Endothelial cell of umbilical vein (primary cell): Measurements from ENCODE around the gene PPP2R5D. TPM values are rescaled to one million over a fixed set of nuclear protein-coding genes. Genes with fewer than 3 reads are reported as not detected.
A peak's percentile ranks its signal among the peaks of the same experiment; 100 is the strongest.

Experiments used
- BruUV-seq: library from RNA; stranded (reverse); fragments of 400-500 nt; replicated peaks from 2 replicates; lab custom pipeline; 2021; lab: Mats Ljungman, UMichigan
- CTCF ChIA-PET: fragments of 300-600, 350-600 bp; sonication (Branson Sonifier 250); formaldehyde crosslinking; loops from one replicate; lab custom pipeline; 2021; ENCODE audit warnings: antibody characterized with exemption, inconsistent platforms; lab: Charles Lee
- POLR2A ChIA-PET: fragments of 300-600, 350-600 bp; sonication (Branson Sonifier 250); formaldehyde crosslinking; loops from one replicate; lab custom pipeline; 2021; ENCODE audit warnings: antibody characterized with exemption, inconsistent platforms; lab: Charles Lee
- DNase-seq: peaks from one replicate; pipeline ENCODE4 v3.0.0-alpha.2; 2011; ENCODE audit warnings: low read depth, low spot score
- FAIRE-seq: peaks from 2 replicates; lab custom pipeline; 2011; peaks lifted over from hg19 to GRCh38; lab: Jason Lieb, UNC
- H2AFZ ChIP-seq: 2 replicates; pipeline ENCODE4 v1.6.0; 2012; ENCODE audit warnings: low read depth, low read length, control low read depth, inconsistent platforms
- H3K27ac ChIP-seq: 2 replicates; pipeline ENCODE4 v1.5.1; 2011; ENCODE audit warnings: low read depth, mild to moderate bottlenecking, control low read depth, low read length, moderate library complexity; ENCODE audit not compliant: insufficient read depth
- H3K27me3 ChIP-seq, 2 experiments: 2 replicates each; pipeline versions ENCODE4 v1.6.0 to v1.6.1; 2011; ENCODE audit warnings: low read length in 2 of 2, mixed read lengths in 1 of 2; ENCODE audit not compliant: control insufficient read depth in 2 of 2, insufficient read depth in 2 of 2
- H3K36me3 ChIP-seq, 2 experiments: 2 replicates in 1 of 2; 3 replicates in 1 of 2; pipeline ENCODE4 v1.5.1; 2011; ENCODE audit warnings: low read length in 2 of 2, mild to moderate bottlenecking in 1 of 2, moderate library complexity in 1 of 2; ENCODE audit not compliant: control insufficient read depth in 2 of 2, insufficient read depth in 2 of 2; ENCODE audit errors: extremely low read depth in 1 of 2
- H3K4me1 ChIP-seq: 3 replicates; pipeline ENCODE4 v1.5.1; 2011; ENCODE audit warnings: mild to moderate bottlenecking, low read length; ENCODE audit not compliant: control insufficient read depth, insufficient read depth; ENCODE audit errors: extremely low read depth
- H3K4me2 ChIP-seq: 2 replicates; pipeline ENCODE4 v1.6.1; 2011; ENCODE audit warnings: low read length, control low read depth, mixed read lengths; ENCODE audit not compliant: insufficient read depth
- H3K4me3 ChIP-seq, 3 experiments: fragments of 200-600 bp in 1 of 3; sonication (generic), shearing (Covaris generic) in 1 of 3; replicated peaks in 1 of 3; 2 replicates each; pipeline ENCODE4 v1.5.1; 2011 to 2016; ENCODE audit warnings: control low read depth in 3 of 3, low read length in 3 of 3, mild to moderate bottlenecking in 2 of 3, inconsistent platforms in 1 of 3, low read depth in 1 of 3, moderate library complexity in 1 of 3; ENCODE audit not compliant: insufficient read depth in 1 of 3
- H3K79me2 ChIP-seq: 2 replicates; pipeline ENCODE4 v1.6.0; 2012; ENCODE audit warnings: low read length, inconsistent platforms; ENCODE audit not compliant: control insufficient read depth, insufficient read depth
- H3K9ac ChIP-seq: replicated peaks from 2 replicates; pipeline ENCODE3; 2011; ENCODE audit warnings: low read length, control low read depth; ENCODE audit not compliant: insufficient read depth; ENCODE audit errors: extremely low read depth
- H3K9me1 ChIP-seq: replicated peaks from 3 replicates; pipeline ENCODE4 v1.6.0; 2011; ENCODE audit warnings: mild to moderate bottlenecking, low read length; ENCODE audit not compliant: control insufficient read depth, insufficient read depth; ENCODE audit errors: extremely low read depth
- H3K9me3 ChIP-seq: replicated peaks from 2 replicates; pipeline ENCODE4 v1.5.1; 2012; ENCODE audit warnings: low read length, inconsistent platforms; ENCODE audit not compliant: control insufficient read depth, insufficient read depth
- H4K20me1 ChIP-seq: replicated peaks from 2 replicates; pipeline ENCODE3; 2011; ENCODE audit warnings: mild to moderate bottlenecking, low read length; ENCODE audit not compliant: control insufficient read depth, insufficient read depth; ENCODE audit errors: extremely low read depth
- EZH2 ChIP-seq: IDR thresholded peaks from 2 replicates; pipeline ENCODE4 v1.6.1; 2012; ENCODE audit warnings: borderline replicate concordance, low read depth, mild to moderate bottlenecking, moderate library complexity, low read length, inconsistent platforms; ENCODE audit not compliant: severe bottlenecking
- FOS ChIP-seq: IDR thresholded peaks from 2 replicates; pipeline ENCODE4 v1.6.1; 2011; ENCODE audit warnings: mild to moderate bottlenecking, low read length, moderate library complexity, borderline replicate concordance; ENCODE audit not compliant: insufficient read depth
- GATA2 ChIP-seq: IDR thresholded peaks from 2 replicates; pipeline ENCODE4 v1.7.0; 2011; ENCODE audit warnings: low read depth, mild to moderate bottlenecking, moderate library complexity, mixed read lengths, low read length; ENCODE audit not compliant: insufficient read length, insufficient read depth
- JUN ChIP-seq: IDR thresholded peaks from 2 replicates; pipeline ENCODE4 v1.6.1; 2011; ENCODE audit warnings: borderline replicate concordance, low read depth; ENCODE audit not compliant: insufficient read length, insufficient read depth
- MYC ChIP-seq: IDR thresholded peaks from one replicate; pipeline ENCODE4 v1.6.1; 2011; ENCODE audit warnings: mild to moderate bottlenecking, low read depth, low read length
- POLR2A ChIP-seq: IDR thresholded peaks from 2 replicates; pipeline ENCODE4 v1.6.1; 2012; ENCODE audit warnings: low read depth, mild to moderate bottlenecking, control low read depth, low read length
- POLR2AphosphoS5 ChIP-seq: IDR thresholded peaks from 2 replicates; pipeline ENCODE4 v1.6.1; 2012; ENCODE audit warnings: low read depth, mild to moderate bottlenecking, control low read depth, low read length, moderate library complexity; ENCODE audit not compliant: insufficient read depth
- dilution Hi-C: fragments of 300-500 bp; cut with MboI; formaldehyde crosslinking; loops from one replicate; pipeline ENCODE4 v1.15.0; 2019; ENCODE audit warnings: low sequenced_read_pairs; ENCODE audit not compliant: extremely low pct_ligation_motif_present
- intact Hi-C: fragments of 100-400 bp; cut with micrococcal nuclease; formaldehyde crosslinking; loops from one replicate; pipeline ENCODE4 v1.10.0; 2022
- polyA plus RNA-seq, 4 experiments: library from polyadenylated mRNA; depleted of rRNA in 3 of 4; stranded (reverse) in 3 of 4; unstranded in 1 of 4; fragments of >200 nt; gene quantifications; 2 replicates each; pipeline versions ENCODE4 v1.2.1 to v1.2.3, GENCODE V29; 2011 to 2012; ENCODE audit warnings: missing spikeins in 1 of 4
- total RNA-seq: library from RNA; stranded (reverse); gene quantifications from 2 replicates; pipeline ENCODE4 v1.2.3, GENCODE V29; 2021
- TF ChIP-seq, protein P1 (sequence below), 2 donors: IDR thresholded peaks; 1 replicate in 1 of 2; 2 replicates in 1 of 2; pipeline ENCODE4 v1.5.1; 2011; ENCODE audit warnings: low read length in 2 of 2, mild to moderate bottlenecking in 2 of 2, moderate library complexity in 2 of 2, control low read depth in 1 of 2, inconsistent platforms in 1 of 2, low read depth in 1 of 2; ENCODE audit not compliant: insufficient read depth in 1 of 2; ENCODE audit errors: extremely low read depth in 1 of 2
- TF ChIP-seq, protein P2 (sequence below): IDR thresholded peaks from 2 replicates; pipeline ENCODE4 v1.6.1; 2011; ENCODE audit not compliant: insufficient read depth, insufficient read length

PPP2R5D gene
- total and polyA plus RNA-seq, 2 donors (not counting 3 experiments of a cell fraction or from before 2014, with no cell fraction given) = 45.5 to 60.2 TPM

DNA sequence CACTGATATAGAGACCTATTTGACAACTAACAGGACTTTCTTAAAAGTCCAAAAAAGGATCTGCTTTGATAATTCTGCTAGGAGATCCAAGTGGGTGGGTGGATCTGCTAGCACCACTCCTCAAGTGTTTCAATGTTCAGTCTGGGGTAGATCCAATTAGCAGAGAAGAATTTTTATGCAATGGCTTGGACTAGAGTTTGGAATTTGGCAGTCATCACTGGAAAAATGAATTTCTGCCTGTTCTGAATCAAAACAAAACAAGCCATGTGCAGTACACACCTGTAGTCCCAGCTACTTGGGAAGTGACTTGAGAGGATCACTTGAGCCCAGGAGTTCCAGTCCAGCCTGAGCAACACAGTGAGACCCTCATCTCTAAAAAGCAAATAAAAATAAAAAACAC, 36.4 kb upstream of the PPP2R5D start:
- intact Hi-C loops = no loop called here
- POLR2A ChIA-PET = no interaction called here
- H2AFZ ChIP-seq = no peak overlapping the region
- no peak overlapping the region for H3K4me2 ChIP-seq
- DNase-seq (no peak), FAIRE-seq (peak; percentile 12)
- H3K27ac ChIP-seq = no peak overlapping the region
- no peaks in the 10 kb centered on the region for H3K27me3 ChIP-seq
- BruUV-seq = no TSS peak
- no peaks in the 10 kb centered on the region for H4K20me1 ChIP-seq
- dilution Hi-C loops = no loop called here
- no peaks in the 10 kb centered on the region for H3K79me2 ChIP-seq
- no peak for TF ChIP-seq EZH2
- TF ChIP-seq, protein P1, sequence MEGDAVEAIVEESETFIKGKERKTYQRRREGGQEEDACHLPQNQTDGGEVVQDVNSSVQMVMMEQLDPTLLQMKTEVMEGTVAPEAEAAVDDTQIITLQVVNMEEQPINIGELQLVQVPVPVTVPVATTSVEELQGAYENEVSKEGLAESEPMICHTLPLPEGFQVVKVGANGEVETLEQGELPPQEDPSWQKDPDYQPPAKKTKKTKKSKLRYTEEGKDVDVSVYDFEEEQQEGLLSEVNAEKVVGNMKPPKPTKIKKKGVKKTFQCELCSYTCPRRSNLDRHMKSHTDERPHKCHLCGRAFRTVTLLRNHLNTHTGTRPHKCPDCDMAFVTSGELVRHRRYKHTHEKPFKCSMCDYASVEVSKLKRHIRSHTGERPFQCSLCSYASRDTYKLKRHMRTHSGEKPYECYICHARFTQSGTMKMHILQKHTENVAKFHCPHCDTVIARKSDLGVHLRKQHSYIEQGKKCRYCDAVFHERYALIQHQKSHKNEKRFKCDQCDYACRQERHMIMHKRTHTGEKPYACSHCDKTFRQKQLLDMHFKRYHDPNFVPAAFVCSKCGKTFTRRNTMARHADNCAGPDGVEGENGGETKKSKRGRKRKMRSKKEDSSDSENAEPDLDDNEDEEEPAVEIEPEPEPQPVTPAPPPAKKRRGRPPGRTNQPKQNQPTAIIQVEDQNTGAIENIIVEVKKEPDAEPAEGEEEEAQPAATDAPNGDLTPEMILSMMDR (IDR thresholded peaks at IDR 0.05; ENCODE audit: extremely low read depth in 1 of 2, insufficient read depth in 1 of 2, low read depth in 1 of 2, low read length in 2 of 2) = no peak
- no peak for TF ChIP-seq FOS
- no peak for TF ChIP-seq POLR2AphosphoS5
- no peak for TF ChIP-seq MYC
- no peaks in the 10 kb centered on the region for H3K9me1 ChIP-seq
- H3K4me1 ChIP-seq = no peaks in the 10 kb centered on the region
- no peak overlapping the region for H3K9ac ChIP-seq
- CTCF ChIA-PET = no interaction called here
- H3K36me3 ChIP-seq = no peaks in the 10 kb centered on the region
- H3K9me3 ChIP-seq = no peaks in the 10 kb centered on the region
- no peak overlapping the region for H3K4me3 ChIP-seq

DNA sequence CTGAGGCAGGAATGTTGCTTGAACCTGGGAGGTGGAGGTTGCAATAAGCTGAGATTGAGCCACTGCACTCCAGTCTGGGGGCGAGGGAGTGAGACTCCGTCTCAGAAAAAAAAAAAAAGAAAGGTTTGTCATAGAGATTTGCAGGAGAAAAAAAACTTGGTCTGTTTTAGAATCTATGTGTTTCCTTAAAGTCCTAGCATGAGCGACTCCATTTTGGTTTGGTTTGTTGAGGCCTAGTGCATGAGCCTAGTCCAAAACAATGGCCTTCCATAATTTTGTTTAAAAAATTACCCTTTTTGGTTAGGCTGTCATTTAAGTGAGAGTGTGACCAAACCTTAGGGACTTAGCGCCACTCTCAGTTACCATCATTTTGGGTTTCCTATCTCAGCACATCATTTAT, 32.0 kb upstream of the PPP2R5D start:
- Histone ChIP-seq H3K27me3 (no peaks in the 10 kb centered on the region), H2AFZ (no peak overlapping the region), H3K4me1 (no peaks in the 10 kb centered on the region), H3K9me1 (no peaks in the 10 kb centered on the region), H3K79me2 (no peaks in the 10 kb centered on the region), H3K9me3 (no peaks in the 10 kb centered on the region), H3K9ac (no peak overlapping the region), H3K4me2 (no peak overlapping the region), H4K20me1 (no peaks in the 10 kb centered on the region), H3K4me3 (no peak overlapping the region), H3K36me3 (no peaks in the 10 kb centered on the region), H3K27ac (no peak overlapping the region)
- dilution Hi-C loops (no loop called here), intact Hi-C loops (no loop called here)
- TF ChIP-seq GATA2 = no peak
- TF ChIP-seq, protein P1 (IDR thresholded peaks at IDR 0.05; ENCODE audit: extremely low read depth in 1 of 2, insufficient read depth in 1 of 2, low read depth in 1 of 2, low read length in 2 of 2) = no peak
- no peak for TF ChIP-seq POLR2A
- TF ChIP-seq FOS = no peak
- TF ChIP-seq EZH2 = no peak
- TF ChIP-seq JUN = no peak
- TF ChIP-seq MYC = no peak
- TF ChIP-seq, protein P2, sequence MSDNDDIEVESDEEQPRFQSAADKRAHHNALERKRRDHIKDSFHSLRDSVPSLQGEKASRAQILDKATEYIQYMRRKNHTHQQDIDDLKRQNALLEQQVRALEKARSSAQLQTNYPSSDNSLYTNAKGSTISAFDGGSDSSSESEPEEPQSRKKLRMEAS = no peak
- TF ChIP-seq POLR2AphosphoS5 = no peak
- FAIRE-seq (no peak), DNase-seq (no peak)
- no TSS peak for BruUV-seq
- ChIA-PET POLR2A (interaction anchor here (0.6 kb wide), 1 partner anchor 10 kb away, joined by 3 read pairs; no protein-coding TSS in a partner anchor), CTCF (no interaction called here)
